Suprapubic skin (tissue), 4 donors: ENCODE measurements around the gene HSPA8. TPM values are rescaled to one million over a fixed set of nuclear protein-coding genes. Genes with fewer than 3 reads are reported as not detected.
A peak's percentile ranks its signal among the peaks of the same experiment; 100 is the strongest.
"Not testable (repeated sequence)": the region's sequence is repeated elsewhere in the genome, so short reads cannot be mapped to it uniquely, and the experiment has no call there.

ENCODE experiments used
- DNase-seq, 2 donors: peaks; one replicate each; pipeline ENCODE4 v3.0.0-alpha.2; 2019; ENCODE audit warnings: low spot score in 2 of 2
- H3K27ac ChIP-seq: fragments of 200-600 bp; sonication (generic); one replicate; pipeline ENCODE4 v1.5.1; 2019
- H3K27me3 ChIP-seq: fragments of 200-600 bp; sonication (generic); one replicate; pipeline ENCODE4 v1.5.1; 2019
- H3K36me3 ChIP-seq: fragments of 200-600 bp; sonication (generic); one replicate; pipeline ENCODE4 v1.5.1; 2019
- H3K4me1 ChIP-seq: fragments of 200-600 bp; sonication (generic); one replicate; pipeline ENCODE4 v1.5.1; 2019
- H3K4me3 ChIP-seq: fragments of 200-600 bp; sonication (generic); one replicate; pipeline ENCODE4 v1.5.1; 2019; ENCODE audit warnings: mild to moderate bottlenecking
- H3K9me3 ChIP-seq: fragments of 200-600 bp; sonication (generic); one replicate; pipeline ENCODE4 v1.5.1; 2019
- EP300 ChIP-seq: sonication (generic); formaldehyde crosslinking; IDR thresholded peaks from one replicate; pipeline ENCODE4 v1.6.1; 2017; ENCODE audit warnings: antibody characterized with exemption
- POLR2A ChIP-seq, 2 donors: fragments of 450-650 bp; IDR thresholded peaks; one replicate each; pipeline ENCODE4 v1.6.1; 2017; ENCODE audit warnings: antibody characterized with exemption in 2 of 2, mild to moderate bottlenecking in 2 of 2, moderate library complexity in 2 of 2
- POLR2AphosphoS5 ChIP-seq, 3 donors: sonication (generic); formaldehyde crosslinking; IDR thresholded peaks; one replicate each; pipeline ENCODE4 v1.6.1; 2017; ENCODE audit warnings: antibody characterized with exemption in 3 of 3
- WGBS: methylation state at CpG from one replicate; pipeline ENCODE4 v1.1.5; 2018; 5-methylcytosine and 5-hydroxymethylcytosine counted together
- total RNA-seq, 4 donors: library from RNA; depleted of rRNA; stranded (reverse); fragments of >200 nt; gene quantifications; one replicate each; pipeline ENCODE4 v1.1.0, GENCODE V29; 2016
- TF ChIP-seq, protein P1 (sequence below), 2 donors: fragments of 200-600 bp in 1 of 2; fragments of 450-650 bp in 1 of 2; sonication (generic) in 1 of 2; IDR thresholded peaks; one replicate each; pipeline ENCODE4 v1.5.1; 2016 to 2019; ENCODE audit warnings: antibody characterized with exemption in 2 of 2, mild to moderate bottlenecking in 1 of 2, moderate library complexity in 1 of 2

HSPA8 gene
- total RNA-seq, 4 donors from 2014 or later = 212 to 708 (median 560) TPM

DNA sequence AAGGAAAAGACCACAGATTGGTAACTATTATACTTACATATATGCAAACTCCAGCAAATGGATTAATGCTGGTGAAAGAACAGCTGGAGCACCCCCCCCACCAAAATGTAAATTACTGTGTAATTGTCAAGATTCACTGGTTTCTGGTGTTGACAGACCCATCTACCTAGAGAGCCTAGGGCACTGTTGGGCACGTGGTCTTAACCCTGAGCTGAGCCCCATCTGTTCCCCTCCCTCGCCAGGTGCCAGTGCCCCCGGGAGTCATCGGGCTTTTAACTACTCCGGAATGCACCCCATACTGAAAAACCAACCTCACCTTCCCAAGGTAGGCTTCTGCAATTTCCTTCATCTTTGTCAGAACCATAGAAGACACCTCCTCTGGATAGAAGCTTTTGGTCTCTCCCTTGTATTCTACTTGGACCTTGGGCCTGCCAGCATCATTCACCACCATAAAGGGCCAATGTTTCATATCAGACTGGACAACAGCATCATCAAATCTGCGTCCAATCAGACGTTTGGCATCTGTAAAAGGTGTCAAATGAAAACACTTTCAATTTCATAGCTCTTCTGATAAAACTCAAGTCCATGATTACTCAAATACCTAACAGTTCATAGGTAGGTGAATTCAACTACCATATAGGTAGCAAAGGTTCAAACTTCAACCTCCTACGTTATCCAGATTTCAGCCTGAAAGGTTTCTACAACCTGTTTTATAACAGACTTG is 1.5 kb downstream of the HSPA8 start:
- peak overlapping the region; percentile 65 for H3K4me3 ChIP-seq
- 5% methylated on average over 5 of the region's 8 CpGs for WGBS
- peaks cover 68% of the 10 kb centered on the region for H3K4me1 ChIP-seq
- no peaks in the 10 kb centered on the region for H3K9me3 ChIP-seq
- no peaks in the 10 kb centered on the region for H3K27me3 ChIP-seq
- no peak for TF ChIP-seq POLR2AphosphoS5 (IDR thresholded peaks at IDR 0.05)
- no peak for TF ChIP-seq EP300
- TF ChIP-seq, protein P1, sequence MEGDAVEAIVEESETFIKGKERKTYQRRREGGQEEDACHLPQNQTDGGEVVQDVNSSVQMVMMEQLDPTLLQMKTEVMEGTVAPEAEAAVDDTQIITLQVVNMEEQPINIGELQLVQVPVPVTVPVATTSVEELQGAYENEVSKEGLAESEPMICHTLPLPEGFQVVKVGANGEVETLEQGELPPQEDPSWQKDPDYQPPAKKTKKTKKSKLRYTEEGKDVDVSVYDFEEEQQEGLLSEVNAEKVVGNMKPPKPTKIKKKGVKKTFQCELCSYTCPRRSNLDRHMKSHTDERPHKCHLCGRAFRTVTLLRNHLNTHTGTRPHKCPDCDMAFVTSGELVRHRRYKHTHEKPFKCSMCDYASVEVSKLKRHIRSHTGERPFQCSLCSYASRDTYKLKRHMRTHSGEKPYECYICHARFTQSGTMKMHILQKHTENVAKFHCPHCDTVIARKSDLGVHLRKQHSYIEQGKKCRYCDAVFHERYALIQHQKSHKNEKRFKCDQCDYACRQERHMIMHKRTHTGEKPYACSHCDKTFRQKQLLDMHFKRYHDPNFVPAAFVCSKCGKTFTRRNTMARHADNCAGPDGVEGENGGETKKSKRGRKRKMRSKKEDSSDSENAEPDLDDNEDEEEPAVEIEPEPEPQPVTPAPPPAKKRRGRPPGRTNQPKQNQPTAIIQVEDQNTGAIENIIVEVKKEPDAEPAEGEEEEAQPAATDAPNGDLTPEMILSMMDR (IDR thresholded peaks at IDR 0.05) = no peak
- no peak for TF ChIP-seq POLR2A (IDR thresholded peaks at IDR 0.05)
- no peak for DNase-seq
- no peak overlapping the region for H3K27ac ChIP-seq
- H3K36me3 ChIP-seq = peaks cover 52% of the 10 kb centered on the region

DNA sequence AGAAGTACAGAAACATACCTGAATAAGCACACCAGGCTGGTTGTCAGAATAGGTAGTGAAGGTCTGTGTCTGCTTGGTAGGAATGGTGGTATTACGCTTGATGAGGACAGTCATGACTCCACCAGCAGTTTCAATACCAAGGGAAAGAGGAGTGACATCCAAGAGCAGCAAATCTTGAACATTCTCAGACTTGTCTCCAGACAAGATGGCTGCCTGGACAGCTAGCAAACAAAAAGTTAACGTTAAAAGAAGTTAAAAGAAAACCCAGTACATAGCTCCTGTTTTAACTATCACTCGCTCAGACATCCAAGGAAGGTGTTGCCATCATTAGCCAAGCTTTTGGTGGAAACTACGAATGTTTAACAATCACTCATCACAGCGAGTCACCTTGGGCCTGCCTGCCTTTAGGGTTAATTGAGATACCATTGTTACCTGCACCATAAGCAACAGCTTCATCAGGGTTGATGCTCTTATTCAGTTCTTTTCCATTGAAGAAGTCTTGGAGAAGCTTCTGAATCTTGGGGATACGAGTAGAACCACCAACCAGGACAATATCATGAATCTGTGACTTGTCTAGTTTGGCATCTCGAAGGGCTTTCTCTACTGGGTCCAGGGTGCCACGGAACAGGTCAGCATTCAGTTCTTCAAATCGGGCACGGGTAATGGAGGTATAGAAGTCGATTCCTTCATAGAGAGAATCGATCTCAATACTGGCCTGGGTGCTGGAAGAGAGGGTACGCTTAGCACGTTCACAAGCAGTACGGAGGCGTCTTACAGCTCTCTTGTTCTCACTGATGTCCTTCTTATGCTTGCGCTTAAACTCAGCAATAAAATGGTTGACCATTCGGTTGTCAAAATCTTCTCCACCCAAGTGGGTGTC is 2.7 kb downstream of the HSPA8 start:
- WGBS = 42% methylated on average over 18 of the region's 18 CpGs
- H3K27ac ChIP-seq = peak overlapping the region; percentile 17
- peak overlapping the region; percentile 65 for H3K4me3 ChIP-seq
- H3K4me1 ChIP-seq = peaks cover 59% of the 10 kb centered on the region
- not testable (repeated sequence) for H3K9me3 ChIP-seq, H3K27me3 ChIP-seq
- H3K36me3 ChIP-seq = peaks cover 57% of the 10 kb centered on the region
- peak in 1 of 2 donors; percentile 8 for DNase-seq

DNA sequence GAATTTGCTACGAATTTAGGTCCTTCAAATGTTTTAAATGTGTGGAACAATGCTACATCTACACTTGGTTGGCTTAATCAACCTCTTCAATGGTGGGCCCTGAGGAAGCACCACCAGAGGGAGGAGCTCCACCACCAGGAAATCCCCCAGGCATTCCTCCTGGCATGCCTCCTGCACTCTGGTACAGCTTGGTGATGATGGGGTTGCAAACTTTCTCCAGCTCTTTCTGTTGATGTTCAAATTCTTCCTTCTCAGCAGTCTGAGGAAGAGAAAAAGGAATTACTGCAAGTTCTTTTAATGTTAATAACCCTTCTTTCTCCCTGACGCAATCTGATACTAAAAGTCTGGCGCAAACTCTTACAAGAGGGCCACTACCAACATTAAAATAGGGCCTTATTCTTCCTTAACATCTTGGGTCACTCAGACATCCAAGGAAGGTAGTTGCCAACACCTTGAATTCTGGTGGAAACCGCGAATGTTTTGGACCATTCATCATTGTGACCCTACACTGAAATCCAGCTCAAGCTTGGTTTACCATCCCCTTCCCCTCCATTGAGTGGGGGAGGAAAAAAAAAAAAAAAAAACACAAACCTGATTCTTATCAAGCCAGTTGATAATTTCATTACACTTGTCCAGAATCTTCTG is 4.2 kb downstream of the HSPA8 start:
- TF ChIP-seq POLR2AphosphoS5 (IDR thresholded peaks at IDR 0.05) (no peak), POLR2A (IDR thresholded peaks at IDR 0.05) (no peak), EP300 (no peak)
- TF ChIP-seq, protein P1 (IDR thresholded peaks at IDR 0.05) = no peak
- H3K4me3 ChIP-seq = peak overlapping the region; percentile 0
- H3K4me1 ChIP-seq = peaks cover 49% of the 10 kb centered on the region
- no peak for DNase-seq
- no peaks in the 10 kb centered on the region for H3K27me3 ChIP-seq
- WGBS = 71% methylated on average over 5 of the region's 5 CpGs
- H3K27ac ChIP-seq = no peak overlapping the region
- H3K36me3 ChIP-seq = peaks cover 63% of the 10 kb centered on the region
- no peaks in the 10 kb centered on the region for H3K9me3 ChIP-seq

DNA sequence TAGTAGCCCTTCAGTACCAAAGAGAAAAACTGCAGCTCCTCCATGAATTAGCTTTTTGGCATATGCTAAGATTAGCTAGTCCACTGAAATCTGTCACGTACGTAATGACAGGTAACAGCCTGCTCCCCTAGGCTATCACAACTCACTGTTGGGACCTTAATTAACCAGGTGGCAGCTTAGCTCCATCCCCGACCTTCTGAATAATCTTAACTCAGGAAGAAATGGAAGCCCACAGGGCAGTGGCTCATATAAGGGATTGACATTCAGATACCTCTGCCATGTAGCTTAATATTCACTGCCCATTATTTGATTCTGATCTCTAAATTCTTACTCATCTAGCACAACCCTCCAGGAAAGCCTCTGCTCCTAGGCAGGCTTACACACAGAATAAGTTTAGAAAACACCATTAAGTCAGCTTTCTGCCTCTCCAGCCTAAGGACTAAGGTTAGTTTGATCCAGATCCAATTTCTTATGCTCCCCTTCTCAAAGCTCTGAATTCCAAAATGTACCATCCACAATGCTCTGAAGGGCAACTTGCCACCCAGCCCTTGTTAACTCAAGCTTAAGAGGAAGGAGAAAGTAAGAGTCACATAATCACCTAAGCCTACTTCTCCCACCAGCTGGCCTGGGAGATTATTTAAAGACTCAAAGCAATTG is 5.0 kb downstream of the HSPA8 start:
- TF ChIP-seq POLR2A (IDR thresholded peaks at IDR 0.05) (no peak), EP300 (no peak), POLR2AphosphoS5 (IDR thresholded peaks at IDR 0.05) (no peak)
- TF ChIP-seq, protein P1 (IDR thresholded peaks at IDR 0.05) = no peak
- Histone ChIP-seq H3K36me3 (peaks cover 63% of the 10 kb centered on the region), H3K27ac (no peak overlapping the region), H3K27me3 (no peaks in the 10 kb centered on the region), H3K9me3 (no peaks in the 10 kb centered on the region), H3K4me1 (peaks cover 49% of the 10 kb centered on the region), H3K4me3 (no peak overlapping the region)
- no peak for DNase-seq
- WGBS = 54% methylated on average over 3 of the region's 3 CpGs

DNA sequence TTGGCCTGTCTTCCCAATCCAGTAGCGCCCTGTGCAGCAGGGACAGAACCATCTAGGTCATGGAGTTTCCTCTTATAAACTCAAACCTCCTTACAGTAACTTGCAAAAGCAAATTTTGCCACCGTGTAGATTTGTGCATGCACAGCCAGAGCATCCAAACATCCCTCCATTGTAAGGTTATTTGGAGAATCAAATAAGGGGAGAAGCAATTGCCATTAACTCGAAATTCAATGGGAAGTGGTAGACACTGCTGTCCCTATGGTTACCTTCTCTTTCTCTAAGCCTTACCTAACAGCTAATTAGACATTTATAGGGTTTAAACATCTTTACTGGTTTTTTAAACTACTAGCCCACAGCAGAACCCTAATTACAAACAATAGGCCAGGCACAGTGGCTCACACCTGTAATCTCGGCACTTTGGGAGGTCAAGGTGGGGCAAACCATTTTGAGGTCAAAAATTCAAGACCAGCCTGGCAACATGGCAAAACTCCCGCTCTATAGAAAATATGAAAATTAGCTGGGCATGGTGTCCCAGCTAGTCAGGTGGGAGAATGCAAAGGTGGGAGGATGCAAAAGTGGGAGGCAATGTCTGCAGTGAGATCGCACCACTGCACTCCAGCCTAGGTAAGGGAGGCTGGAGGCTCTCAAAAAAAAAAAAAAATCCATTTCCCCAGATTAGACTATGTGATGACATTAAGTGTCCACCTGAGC is 6.6 kb downstream of the HSPA8 start:
- no peak overlapping the region for H3K27ac ChIP-seq
- no peak overlapping the region for H3K4me3 ChIP-seq
- WGBS = 62% methylated on average over 6 of the region's 6 CpGs
- H3K27me3 ChIP-seq = no peaks in the 10 kb centered on the region
- no peaks in the 10 kb centered on the region for H3K9me3 ChIP-seq
- peaks cover 39% of the 10 kb centered on the region for H3K4me1 ChIP-seq
- DNase-seq = peak in 1 of 2 donors; percentile 20
- TF ChIP-seq, protein P1 (IDR thresholded peaks at IDR 0.05) = no peak
- TF ChIP-seq EP300 = no peak
- TF ChIP-seq POLR2A (IDR thresholded peaks at IDR 0.05) = no peak
- TF ChIP-seq POLR2AphosphoS5 (IDR thresholded peaks at IDR 0.05) = no peak
- H3K36me3 ChIP-seq = peaks cover 60% of the 10 kb centered on the region
